ENCODE measurements around the gene HMGCR.
"Not testable (repeated sequence)": the region's sequence is repeated elsewhere in the genome, so short reads cannot be mapped to it uniquely, and the experiment has no call there.

GRCh38 chr5:75334413-75334812 lies 2.6 kb upstream of the HMGCR start:
- TF ChIP-seq CTCF, POLR2A (IDR thresholded peaks at IDR 0.05): not testable (repeated sequence)

Data from testis (tissue), 2 donors.